ENCODE data around the gene SCARB1.

SCARB1 gene

GRCh38 chr12:124774462-124775167 lies 89.0 kb downstream of the SCARB1 start:
- peak; percentile 47 for DNase-seq (ENCODE audit: low read depth, low spot score)

GRCh38 chr12:124774054-124774461 lies 89.6 kb downstream of the SCARB1 start:
- no peak for DNase-seq (ENCODE audit: low read depth, low spot score)

- DNase-seq (ENCODE audit: low read depth, low spot score), result no peak
Measured at GRCh38 chr12:124772289-124773170, 91.1 kb downstream of the SCARB1 start.

- peak; percentile 66 for DNase-seq (ENCODE audit: low read depth, low spot score)
Measured at GRCh38 chr12:124771462-124772288, 92.0 kb downstream of the SCARB1 start.

GRCh38 chr12:124770728-124771127 lies 92.9 kb downstream of the SCARB1 start:
- no peak for DNase-seq (ENCODE audit: low read depth, low spot score)

GRCh38 chr12:124769881-124770512 lies 93.7 kb downstream of the SCARB1 start:
- no peak for DNase-seq (ENCODE audit: low read depth, low spot score)

- no peak for DNase-seq (ENCODE audit: low read depth, low spot score)
Measured at GRCh38 chr12:124769163-124769530, 94.5 kb downstream of the SCARB1 start.

GRCh38 chr12:124768452-124769162 lies 95.1 kb downstream of the SCARB1 start:
- no peak for DNase-seq (ENCODE audit: low read depth, low spot score)

GRCh38 chr12:124767066-124767821 lies 96.4 kb downstream of the SCARB1 start:
- DNase-seq (ENCODE audit: low read depth, low spot score), result peak; percentile 70

GRCh38 chr12:124766727-124767065 lies 97.0 kb downstream of the SCARB1 start:
- DNase-seq (ENCODE audit: low read depth, low spot score), result no peak

- DNase-seq (ENCODE audit: low read depth, low spot score), result no peak
Measured at GRCh38 chr12:124765581-124766489, 97.8 kb downstream of the SCARB1 start.

GRCh38 chr12:124764870-124765580 lies 98.6 kb downstream of the SCARB1 start:
- DNase-seq (ENCODE audit: low read depth, low spot score), result no peak

- DNase-seq (ENCODE audit: low read depth, low spot score), result no peak
Measured at GRCh38 chr12:124764451-124764850, 99.2 kb downstream of the SCARB1 start.

GRCh38 chr12:124763594-124763979 lies 100.1 kb downstream of the SCARB1 start:
- DNase-seq (ENCODE audit: low read depth, low spot score), result no peak

GRCh38 chr12:124762791-124763593 lies 100.7 kb downstream of the SCARB1 start:
- no peak for DNase-seq (ENCODE audit: low read depth, low spot score)

- DNase-seq (ENCODE audit: low read depth, low spot score), result no peak
Measured at GRCh38 chr12:124762384-124762783, 101.3 kb downstream of the SCARB1 start.

- no peak for DNase-seq (ENCODE audit: low read depth, low spot score)
Measured at GRCh38 chr12:124761871-124762270, 101.8 kb downstream of the SCARB1 start.

- DNase-seq (ENCODE audit: low read depth, low spot score), result no peak
Measured at GRCh38 chr12:124761056-124761455, 102.6 kb downstream of the SCARB1 start.

Data from activated naive CD8-positive, alpha-beta T cell treated with anti-CD3 and anti-CD28 coated beads, Interleukin-2, amount 50 U/mL, for 16 hours (primary cell).